Right lung (tissue), 5 donors: ENCODE results near the gene SRPK1. TPM values are rescaled to one million over a fixed set of nuclear protein-coding genes. Genes with fewer than 3 reads are reported as not detected.

Experiments used
- DNase-seq, 2 donors: peaks; one replicate each; pipeline ENCODE4 v3.0.0-alpha.2; 2013
- polyA plus RNA-seq, 5 donors: library from polyadenylated mRNA; unstranded; fragments of 120-200 nt; gene quantifications; one replicate each; pipeline versions ENCODE4 v1.2.1 to v1.2.3, GENCODE V29; 2013; ENCODE audit warnings: inconsistent platforms in 1 of 5, low replicate concordance in 1 of 5; ENCODE audit not compliant: insufficient read length in 5 of 5, insufficient read depth in 1 of 5

SRPK1 gene
- polyA plus RNA-seq, 5 donors, result 28.7 to 47.1 (median 38.8) TPM

DNA sequence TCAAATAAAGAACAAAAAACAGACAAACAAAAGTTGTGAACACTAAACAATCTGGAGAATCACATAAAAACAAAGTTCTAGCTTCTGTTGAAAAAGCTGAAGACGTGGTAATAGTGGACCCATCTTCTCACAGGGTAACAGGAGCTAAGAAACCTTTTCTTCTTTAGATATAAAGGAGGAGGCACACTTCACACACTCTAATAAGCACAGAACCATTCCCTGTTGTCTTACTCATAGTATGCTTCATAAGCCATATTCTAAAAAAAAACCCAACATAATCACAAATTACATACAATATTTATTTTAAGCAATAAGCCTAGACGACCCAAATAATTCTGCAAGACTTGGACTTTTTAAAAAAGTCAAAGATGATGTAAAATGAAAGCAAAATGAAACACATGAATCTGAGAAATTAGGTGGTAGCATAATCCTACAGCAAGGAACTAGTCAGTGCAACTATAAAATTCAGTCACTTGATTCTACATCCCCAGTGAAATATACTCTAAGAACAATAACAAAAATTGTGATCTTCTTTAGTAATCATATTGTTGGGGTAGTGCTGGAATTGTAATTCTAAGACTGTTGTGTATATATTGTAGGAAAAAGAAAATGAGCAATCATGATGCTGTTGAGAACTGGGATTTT lies 15.6 kb downstream of the SRPK1 start:
- DNase-seq, result no peak

DNA sequence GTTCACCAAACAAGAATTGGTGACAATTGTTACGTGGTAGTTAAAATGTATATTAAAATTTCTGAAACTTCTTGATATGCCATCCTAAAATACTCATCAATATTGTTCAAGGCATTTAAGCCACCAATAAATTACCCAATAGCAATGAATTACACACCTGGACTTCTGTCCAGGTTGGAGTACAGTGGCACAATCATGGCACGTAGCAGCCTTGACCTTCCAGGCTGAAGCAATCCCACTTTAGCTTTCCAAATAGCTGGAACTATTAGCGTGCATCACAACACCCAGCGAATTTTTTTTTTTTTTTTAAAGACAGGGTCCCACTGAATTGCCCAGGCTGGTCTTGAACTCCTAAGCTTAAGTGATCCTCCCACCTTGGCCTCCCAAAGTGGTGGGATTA lies 17.2 kb downstream of the SRPK1 start:
- no peak for DNase-seq

DNA sequence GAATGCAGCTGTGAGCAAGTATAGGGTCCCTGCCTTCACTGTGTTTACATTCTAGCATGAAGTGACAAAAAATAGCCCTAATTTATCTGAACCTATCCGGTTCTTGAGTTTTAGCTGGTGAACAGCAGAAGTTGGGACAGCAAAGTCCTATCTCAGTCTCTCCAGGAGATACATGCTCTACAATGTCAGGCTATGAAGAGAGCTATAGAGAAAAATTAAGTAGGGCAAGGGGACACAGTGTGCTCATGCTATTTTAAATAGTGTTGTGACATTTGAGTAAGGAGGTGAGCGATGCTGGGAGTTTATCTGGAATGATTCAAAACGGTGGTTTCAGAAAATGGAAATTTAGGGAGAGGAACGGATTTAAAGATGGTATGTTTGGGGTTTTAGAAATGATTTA lies 20.4 kb downstream of the SRPK1 start:
- no peak for DNase-seq

DNA sequence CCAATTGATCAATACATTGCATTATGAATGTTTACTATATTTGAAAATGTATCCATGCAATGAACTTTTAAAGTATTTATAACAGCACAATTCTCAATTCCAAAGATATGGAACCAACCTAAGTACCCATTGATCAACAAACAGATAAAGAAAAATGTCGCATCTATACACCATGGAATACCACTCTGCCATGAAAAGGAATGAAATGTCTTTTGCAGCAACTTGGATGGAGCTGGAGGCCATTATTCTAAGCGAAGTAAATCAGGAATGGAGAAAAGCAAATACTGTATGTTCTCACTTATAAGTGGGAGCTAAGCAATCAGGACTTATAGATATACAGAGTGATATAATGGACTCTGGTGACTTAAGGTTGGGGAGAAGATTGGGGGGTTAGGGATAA lies 22.9 kb downstream of the SRPK1 start:
- DNase-seq, result no peak

DNA sequence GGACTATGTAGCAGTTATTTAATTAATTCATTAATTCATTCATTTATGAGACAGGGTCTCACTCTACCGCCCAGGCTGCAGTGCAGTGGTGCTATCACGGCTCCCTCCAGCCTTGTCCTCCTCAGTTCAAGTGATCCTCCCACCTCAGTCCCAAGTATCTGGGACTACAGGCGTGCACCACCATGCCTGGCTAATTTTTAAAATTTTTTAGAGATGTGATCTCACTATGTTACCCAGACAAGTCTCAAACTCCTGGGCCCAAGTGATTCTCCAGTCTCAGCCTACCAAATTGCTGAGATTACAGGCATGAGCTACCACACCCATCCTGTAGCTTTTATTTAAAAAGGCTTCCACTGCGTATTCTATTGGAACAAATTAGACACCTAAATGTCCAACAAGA lies 23.4 kb downstream of the SRPK1 start:
- DNase-seq, result no peak

DNA sequence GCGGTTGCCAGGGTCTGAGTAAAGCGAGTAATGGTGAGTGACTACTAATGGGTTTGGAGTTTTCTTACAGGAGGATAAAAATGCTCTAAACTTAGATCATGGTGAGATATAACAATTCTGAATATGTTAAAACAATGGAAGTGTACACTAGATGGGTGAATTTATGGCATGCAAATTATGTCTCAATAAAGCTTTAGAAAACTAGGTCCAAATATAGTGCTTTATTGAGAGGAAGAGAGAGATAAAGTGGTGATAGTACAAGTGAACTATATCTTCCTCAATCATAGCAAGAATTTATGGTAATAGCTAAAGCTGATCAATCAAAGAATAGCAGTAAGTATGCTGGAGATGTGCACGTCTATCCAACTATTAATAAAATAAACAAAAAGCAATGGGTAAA lies 23.9 kb downstream of the SRPK1 start:
- DNase-seq, result no peak

DNA sequence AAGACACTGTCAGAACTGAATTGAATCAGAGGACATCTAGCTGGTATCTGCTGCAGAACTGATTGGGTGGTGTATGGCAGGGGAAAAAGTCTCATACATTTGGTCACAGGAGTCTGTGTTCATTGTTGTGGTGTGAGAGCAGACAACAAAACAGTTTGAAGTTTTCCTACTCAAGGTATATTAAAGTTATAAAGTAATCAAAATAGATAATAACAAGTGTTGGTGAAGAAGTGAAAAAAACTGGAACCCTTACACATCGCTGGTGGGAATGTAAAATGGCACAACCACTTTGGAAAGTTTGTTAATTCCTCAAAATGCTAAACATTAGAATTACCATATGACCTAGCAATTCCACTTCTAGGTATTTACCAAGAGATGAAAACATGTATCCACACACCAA lies 24.7 kb downstream of the SRPK1 start:
- no peak for DNase-seq

DNA sequence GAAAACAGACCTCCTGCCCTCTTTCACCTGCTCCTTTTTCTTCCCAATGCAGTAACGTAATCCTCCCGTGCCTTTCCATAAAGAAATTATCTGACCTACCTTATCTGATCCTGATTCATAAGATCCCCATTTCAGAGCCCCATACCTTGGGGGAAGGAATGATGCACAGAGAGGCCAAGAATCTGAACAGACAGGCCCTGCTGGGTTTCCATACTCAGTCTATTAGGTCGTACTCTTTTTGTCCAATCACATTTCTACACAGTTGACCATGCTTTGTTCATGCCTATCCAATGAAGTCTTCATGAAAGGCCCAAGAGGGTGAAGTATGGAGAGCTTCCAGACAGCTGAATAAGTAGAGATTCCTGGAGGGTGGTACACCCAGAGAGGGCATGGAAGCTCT lies 25.3 kb downstream of the SRPK1 start:
- no peak for DNase-seq

DNA sequence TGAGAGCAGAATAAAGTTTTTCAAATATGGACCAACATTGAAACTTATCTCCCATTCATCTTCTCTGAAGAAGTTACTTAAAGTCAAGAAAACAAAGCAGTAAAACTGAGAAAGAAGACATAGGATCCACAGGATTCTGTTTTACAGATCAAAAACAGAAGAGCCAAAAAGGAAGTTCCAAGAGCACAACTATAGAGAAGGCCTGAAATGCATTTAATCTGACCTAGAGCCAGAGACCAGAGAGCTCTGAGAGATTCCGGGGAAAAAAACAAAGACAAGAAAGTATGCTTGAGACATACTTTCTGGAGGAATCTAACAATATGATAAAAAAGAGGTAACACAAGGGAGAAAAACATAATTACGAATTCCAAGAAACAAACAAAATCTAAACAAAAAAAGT lies 26.1 kb downstream of the SRPK1 start:
- DNase-seq, result no peak

DNA sequence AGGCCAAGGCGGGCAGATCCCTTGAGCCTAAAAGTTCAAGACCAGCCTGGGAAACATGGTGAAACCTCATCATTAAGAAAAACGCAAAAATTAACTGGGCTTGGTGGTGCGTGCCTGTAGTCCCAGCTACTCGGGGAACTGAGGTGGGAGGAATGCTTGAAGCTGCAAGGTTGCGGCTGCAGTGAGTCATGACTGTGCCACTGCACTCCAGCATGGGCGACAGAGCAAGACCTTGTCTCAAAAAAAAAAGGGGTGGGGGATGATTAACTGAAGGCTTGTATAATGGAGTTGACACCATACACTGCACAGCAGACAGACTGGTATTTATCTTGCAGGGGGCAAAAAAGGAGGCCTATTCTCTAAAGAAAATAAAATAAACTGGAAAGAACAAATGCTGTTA lies 27.7 kb downstream of the SRPK1 start:
- no peak for DNase-seq

DNA sequence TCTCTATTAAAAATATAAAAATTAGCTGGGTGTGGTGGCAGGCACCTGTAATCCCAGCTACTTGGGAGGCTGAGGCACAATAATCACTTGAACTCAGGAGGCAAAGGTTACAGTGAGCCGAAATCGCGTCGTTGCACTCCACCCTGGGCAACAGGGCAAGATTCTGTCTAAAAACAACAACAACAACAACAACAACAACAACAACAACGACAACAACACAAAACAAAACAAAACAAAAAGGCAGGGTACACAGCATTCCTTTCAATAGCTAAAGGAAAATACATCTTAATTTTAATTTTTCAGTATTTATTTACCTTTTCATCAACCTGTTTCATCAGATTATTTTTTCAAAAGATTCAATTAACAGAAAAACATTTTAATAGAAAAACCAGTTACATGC lies 28.4 kb downstream of the SRPK1 start:
- DNase-seq, result no peak

DNA sequence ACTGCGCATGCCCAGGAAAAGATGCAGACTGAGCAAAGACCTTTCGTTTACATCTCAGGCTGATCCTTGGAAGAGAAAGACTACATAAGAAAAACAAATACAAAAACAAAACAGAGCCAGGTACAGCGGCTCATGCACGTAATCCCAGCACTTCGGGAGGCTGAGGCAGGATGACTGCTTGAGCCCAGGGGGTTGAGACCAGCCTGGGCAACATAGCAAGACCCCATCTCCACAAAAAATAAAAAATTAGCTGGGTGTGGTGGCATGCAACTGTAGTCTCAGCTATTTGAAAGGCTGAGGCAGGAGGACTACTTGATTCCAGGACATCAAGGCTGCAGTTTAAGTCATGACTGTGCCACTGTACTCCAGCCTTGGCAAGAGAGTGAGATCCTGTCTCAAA lies 41.7 kb downstream of the SRPK1 start:
- DNase-seq, result no peak

DNA sequence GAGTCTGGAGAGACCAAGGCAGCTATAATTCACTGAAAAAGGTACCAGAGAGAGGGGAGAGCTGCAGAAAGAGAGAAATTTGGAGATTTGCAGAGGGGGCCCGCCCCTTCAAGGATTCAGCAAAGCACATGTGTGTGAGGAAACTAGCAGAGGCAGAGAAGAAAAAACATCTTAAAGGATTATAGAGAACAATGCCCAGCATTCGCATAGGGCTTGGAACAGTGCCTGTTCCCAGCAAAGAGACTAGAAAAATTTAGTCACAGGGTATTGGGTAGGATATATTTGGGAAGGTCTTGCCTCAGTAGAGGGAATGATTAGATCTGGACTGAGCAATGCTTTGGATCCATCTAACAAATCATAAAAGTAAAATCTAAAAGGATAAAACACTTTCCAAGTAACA lies 44.0 kb downstream of the SRPK1 start:
- DNase-seq, result no peak

DNA sequence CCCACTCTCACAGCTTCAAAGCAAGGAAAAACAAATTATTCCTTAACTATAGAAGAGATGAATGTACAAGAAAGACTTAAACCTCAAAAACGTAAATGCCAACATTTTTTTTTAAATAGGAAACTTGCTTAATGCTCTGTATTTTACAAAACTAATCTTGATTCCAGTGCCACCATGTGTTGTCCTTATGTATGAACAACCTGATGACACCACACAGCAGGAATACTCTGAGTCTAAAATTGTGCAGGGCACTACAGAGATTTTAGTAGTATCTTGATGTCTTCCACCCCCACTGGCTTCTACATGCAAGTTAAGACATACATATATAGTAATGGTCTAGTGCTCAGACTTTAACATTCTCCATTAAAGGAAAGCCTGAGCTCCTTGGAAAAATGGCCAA lies 46.2 kb downstream of the SRPK1 start:
- DNase-seq, result no peak

DNA sequence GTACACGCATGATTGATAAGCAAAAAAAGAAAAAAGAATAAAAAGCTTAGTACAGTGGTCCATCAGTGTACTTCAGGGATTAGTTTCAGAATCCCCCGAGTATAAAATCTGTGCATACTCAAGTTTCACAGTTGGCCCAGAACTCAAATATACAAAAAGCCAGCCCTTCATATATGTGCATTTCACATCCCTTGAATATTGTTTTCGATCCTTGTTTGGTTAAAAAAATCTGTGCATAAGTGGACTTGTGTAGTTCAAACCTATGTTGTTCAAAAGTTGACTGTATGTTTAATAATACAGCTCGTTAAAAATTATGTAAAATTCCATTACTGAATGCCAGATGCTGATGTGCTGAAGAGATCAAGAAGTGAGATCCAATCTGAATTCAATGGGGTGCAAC lies 61.5 kb downstream of the SRPK1 start:
- no peak for DNase-seq

DNA sequence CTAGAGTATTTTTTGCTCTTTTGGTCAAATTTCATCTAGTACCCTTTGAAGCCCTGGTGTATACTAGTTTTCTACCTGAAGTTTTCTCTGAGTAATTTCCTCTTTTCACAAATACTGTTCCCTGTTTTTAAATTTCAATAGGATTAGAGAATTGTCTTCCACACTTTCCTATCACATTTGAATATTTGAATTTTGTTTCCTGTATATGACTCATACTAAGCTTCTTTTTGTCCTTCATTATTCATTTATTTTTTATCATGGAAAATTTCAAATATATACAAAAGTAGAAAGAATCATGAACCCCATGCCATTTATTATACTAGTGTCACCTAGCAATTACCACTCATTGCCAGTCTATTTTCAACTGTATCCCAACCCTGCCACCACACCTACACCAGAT lies 63.0 kb downstream of the SRPK1 start:
- DNase-seq, result no peak

DNA sequence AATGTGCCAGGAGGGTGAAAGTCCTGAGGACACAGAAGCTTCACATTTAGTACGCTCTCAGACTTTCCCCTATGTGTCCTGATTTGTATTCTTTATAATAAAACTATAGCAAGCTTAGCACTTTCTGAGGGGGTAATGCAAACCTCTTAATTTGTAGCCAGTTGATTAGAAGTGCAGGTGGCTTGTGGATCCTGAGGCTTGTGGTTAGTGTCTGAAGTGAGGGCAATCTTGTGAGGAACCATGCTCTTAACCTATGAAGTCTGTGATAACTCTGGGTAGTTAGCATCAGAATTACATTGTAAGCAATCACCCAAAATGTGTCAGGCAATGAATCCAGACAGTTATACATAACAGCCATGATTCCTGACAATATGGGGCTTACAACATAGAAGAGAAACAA lies 64.6 kb downstream of the SRPK1 start:
- no peak for DNase-seq

DNA sequence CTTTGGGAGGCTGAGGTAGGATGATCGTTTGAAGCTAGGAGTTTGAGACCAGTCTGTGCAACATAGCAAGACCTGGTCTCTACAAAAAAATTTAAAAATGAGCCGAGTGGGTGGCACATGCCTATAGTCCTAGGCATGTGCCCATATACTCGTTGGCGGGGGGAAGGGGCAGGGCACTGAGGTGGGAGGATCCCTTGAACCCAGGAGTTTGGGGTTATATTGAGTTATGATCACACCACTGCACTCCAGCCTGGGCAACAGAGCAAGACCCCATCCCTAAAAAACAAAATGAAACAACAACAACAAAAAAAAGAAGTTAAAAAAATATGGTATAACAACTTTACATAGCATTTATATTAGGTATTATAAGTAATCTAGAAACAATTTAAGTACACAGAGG lies 67.9 kb downstream of the SRPK1 start:
- DNase-seq, result no peak

DNA sequence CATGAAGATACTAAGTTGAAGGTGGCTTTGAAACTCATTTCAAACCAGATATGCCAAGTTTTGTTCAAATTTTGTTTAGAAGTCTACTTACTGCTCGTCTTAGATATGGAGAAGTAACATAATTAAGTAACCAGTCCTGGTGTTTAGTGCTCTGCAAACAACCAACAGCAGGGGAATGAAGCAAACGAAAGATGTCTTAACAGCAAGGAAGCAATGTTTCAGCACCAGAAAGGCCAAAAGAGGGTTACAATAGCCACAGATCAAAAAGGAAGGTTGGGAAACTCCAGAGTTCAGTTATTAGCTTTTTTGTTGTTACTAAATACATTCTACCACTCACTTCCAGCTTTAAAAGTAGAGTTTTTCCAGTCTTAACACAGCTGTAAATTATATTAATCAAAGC lies 70.7 kb downstream of the SRPK1 start:
- DNase-seq, result no peak

DNA sequence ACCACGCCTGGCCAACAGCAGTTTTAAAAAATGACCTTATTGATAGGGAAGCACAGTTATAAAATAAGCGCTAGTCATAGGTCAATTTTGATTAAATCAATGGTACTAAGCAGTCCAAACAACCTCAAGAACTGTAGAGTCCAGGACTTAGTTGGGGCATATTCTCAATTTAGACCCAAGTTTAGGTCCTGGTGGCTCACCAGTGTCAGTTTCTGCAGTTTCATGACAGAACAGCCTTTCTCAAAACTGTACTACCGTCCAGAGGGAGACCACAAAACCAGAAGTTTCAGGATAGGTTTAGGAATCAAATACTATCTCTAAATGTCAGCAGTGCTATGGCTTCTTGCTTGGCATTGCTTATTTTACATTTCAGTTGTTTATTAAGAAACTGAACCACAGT lies 76.6 kb downstream of the SRPK1 start:
- no peak for DNase-seq

DNA sequence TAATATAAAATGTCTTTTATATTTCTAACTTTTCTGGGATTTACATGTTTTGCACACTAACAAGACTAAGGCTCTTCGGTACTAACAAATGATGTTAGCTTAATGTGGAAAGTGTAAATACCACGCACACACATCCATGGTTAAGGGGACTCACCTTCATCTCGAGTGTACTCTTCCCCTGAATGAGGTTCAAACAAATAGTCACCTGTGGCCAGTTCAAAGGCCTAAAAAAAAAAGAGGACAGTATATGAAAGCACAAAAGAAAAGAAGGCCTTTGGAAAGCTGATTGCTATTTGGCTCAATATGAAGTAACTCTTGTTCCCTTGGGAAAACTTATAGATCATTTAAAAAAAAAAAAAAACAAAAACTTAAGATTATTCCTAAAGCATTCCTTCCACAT lies 78.5 kb downstream of the SRPK1 start:
- no peak for DNase-seq

DNA sequence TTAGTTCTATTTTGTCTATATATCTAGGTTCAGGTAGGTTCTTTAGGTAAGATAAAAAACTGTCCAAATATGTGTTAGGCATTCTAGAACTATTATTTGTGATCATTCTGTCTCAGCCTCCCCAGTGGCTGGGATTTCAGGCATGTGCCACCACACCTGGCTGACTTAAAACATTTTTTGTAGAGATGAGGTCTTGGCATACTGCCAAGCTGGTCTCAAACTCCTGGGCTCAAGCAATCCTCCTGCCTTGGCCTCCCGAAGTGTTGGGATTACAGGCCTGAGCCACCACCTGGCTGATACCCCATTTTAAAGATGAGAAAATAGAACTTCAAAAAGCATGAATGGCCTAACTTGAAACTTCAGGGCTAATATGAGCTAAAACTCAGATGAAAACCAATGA lies 81.9 kb downstream of the SRPK1 start:
- no peak for DNase-seq

DNA sequence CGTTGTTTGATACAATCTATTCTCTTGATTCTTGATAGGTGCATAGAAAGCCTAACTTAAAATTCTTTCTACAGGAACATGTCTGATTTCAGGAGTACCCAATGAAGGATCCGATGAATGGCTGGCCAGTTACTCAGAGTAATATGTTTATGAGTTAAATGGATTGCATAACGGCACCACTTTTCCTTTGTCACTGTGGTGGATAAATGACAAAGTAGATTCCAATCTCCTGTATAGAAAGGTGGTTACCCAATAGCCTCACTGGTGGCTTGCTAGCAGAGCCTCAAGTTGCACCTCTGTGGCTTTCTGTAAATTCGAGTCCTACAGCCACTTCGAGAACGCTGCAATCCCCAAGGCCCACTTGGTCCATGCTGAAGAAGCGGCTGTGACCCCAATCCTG lies 87.4 kb downstream of the SRPK1 start:
- no peak for DNase-seq

DNA sequence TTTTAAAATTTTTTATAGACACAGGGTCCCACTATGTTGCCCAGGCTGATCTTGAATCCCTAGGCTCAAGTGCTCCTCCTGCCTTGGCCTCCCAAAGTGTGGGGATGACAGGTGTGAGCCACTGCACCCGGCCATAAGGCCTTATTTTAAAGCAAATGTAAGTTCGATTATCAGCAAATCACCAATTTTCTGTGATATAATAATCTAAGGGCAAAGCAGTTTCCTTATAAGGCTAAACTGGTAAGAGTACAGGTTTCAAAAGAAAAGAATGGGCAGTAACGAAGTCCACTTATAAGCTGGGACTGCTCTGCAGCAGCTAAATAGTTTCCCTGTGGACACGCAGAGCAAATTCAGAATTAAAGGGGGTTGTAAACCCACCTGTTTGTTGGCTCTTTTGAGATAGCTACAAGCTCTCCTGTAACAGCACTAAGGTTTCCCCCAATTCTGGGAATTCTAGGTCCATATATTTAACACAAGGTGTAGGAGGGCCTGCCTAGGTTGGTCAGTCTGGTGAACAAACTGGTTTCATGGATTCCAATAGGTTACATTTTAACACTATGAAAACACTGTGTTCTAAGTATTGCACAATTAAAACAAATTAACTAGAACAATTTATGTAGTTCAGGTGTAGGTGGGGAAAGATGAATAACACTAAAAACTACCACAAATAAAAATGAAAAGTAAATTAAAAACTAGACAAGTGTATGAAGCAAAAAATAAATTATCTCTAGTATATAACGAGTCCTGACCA lies 89.5 kb downstream of the SRPK1 start:
- no peak for DNase-seq
